ENCODE results near the gene DVL1. TPM values are rescaled to one million over a fixed set of nuclear protein-coding genes. Genes with fewer than 3 reads are reported as not detected.

Gene DVL1
- total and polyA plus RNA-seq, 9 donors, result 38.2 to 50.5 (median 45.8) TPM

- no peak overlapping the region for H3K27ac ChIP-seq (ENCODE audit: low read length)
- peaks cover 34% of the 10 kb centered on the region for H3K36me3 ChIP-seq (ENCODE audit: control insufficient read depth, insufficient read depth, low read length)
- no peak overlapping the region for H3K4me3 ChIP-seq (ENCODE audit: low read length)
- H3K4me1 ChIP-seq (ENCODE audit: control insufficient read depth, insufficient read depth, low read length), result peaks cover 16% of the 10 kb centered on the region
- WGBS (ENCODE audit: insufficient coverage), result 38% methylated on average over 11 of the region's 11 CpGs
- H3K27me3 ChIP-seq (ENCODE audit: control insufficient read depth, insufficient read depth, low read length), result no peaks in the 10 kb centered on the region
- DNase-seq, result no peak
- H3K9me3 ChIP-seq (replicated peaks; ENCODE audit: control insufficient read depth, low read depth, low read length), result no peaks in the 10 kb centered on the region
Observed at GRCh38 chr1:1334835-1335234, 14.4 kb downstream of the DVL1 start.

GRCh38 chr1:1333551-1334241 lies 15.5 kb downstream of the DVL1 start:
- Histone ChIP-seq H3K9me3 (replicated peaks; ENCODE audit: control insufficient read depth, low read depth, low read length) (no peaks in the 10 kb centered on the region), H3K27me3 (ENCODE audit: control insufficient read depth, insufficient read depth, low read length) (no peaks in the 10 kb centered on the region), H3K4me1 (ENCODE audit: control insufficient read depth, insufficient read depth, low read length) (peaks cover 16% of the 10 kb centered on the region), H3K36me3 (ENCODE audit: control insufficient read depth, insufficient read depth, low read length) (peaks cover 30% of the 10 kb centered on the region), H3K27ac (ENCODE audit: low read length) (no peak overlapping the region), H3K4me3 (ENCODE audit: low read length) (no peak overlapping the region)
- DNase-seq, result no peak
- WGBS (ENCODE audit: insufficient coverage), result 84% methylated on average over 36 of the region's 36 CpGs

GRCh38 chr1:1332774-1333480 lies 16.3 kb downstream of the DVL1 start:
- H3K36me3 ChIP-seq (ENCODE audit: control insufficient read depth, insufficient read depth, low read length), result peaks cover 31% of the 10 kb centered on the region
- H3K27ac ChIP-seq (ENCODE audit: low read length), result no peak overlapping the region
- peaks cover 16% of the 10 kb centered on the region for H3K4me1 ChIP-seq (ENCODE audit: control insufficient read depth, insufficient read depth, low read length)
- DNase-seq, result no peak
- no peaks in the 10 kb centered on the region for H3K9me3 ChIP-seq (replicated peaks; ENCODE audit: control insufficient read depth, low read depth, low read length)
- H3K4me3 ChIP-seq (ENCODE audit: low read length), result no peak overlapping the region
- H3K27me3 ChIP-seq (ENCODE audit: control insufficient read depth, insufficient read depth, low read length), result no peaks in the 10 kb centered on the region
- WGBS (ENCODE audit: insufficient coverage), result 80% methylated on average over 45 of the region's 48 CpGs

GRCh38 chr1:1332031-1332755 lies 17.0 kb downstream of the DVL1 start:
- DNase-seq, result no peak
- peaks cover 29% of the 10 kb centered on the region for H3K36me3 ChIP-seq (ENCODE audit: control insufficient read depth, insufficient read depth, low read length)
- no peak overlapping the region for H3K27ac ChIP-seq (ENCODE audit: low read length)
- 78% methylated on average over 54 of the region's 57 CpGs for WGBS (ENCODE audit: insufficient coverage)
- H3K4me1 ChIP-seq (ENCODE audit: control insufficient read depth, insufficient read depth, low read length), result peaks cover 16% of the 10 kb centered on the region
- no peaks in the 10 kb centered on the region for H3K9me3 ChIP-seq (replicated peaks; ENCODE audit: control insufficient read depth, low read depth, low read length)
- no peaks in the 10 kb centered on the region for H3K27me3 ChIP-seq (ENCODE audit: control insufficient read depth, insufficient read depth, low read length)
- no peak overlapping the region for H3K4me3 ChIP-seq (ENCODE audit: low read length)

- no peaks in the 10 kb centered on the region for H3K9me3 ChIP-seq (replicated peaks; ENCODE audit: control insufficient read depth, low read depth, low read length)
- H3K36me3 ChIP-seq (ENCODE audit: control insufficient read depth, insufficient read depth, low read length), result peaks cover 34% of the 10 kb centered on the region
- peak; percentile 44 for DNase-seq
- 75% methylated on average over 38 of the region's 41 CpGs for WGBS (ENCODE audit: insufficient coverage)
- no peaks in the 10 kb centered on the region for H3K27me3 ChIP-seq (ENCODE audit: control insufficient read depth, insufficient read depth, low read length)
- H3K27ac ChIP-seq (ENCODE audit: low read length), result peak within 1 kb of the TSS; percentile 35
- peaks cover 17% of the 10 kb centered on the region for H3K4me1 ChIP-seq (ENCODE audit: control insufficient read depth, insufficient read depth, low read length)
- no peak within 1 kb of the TSS for H3K4me3 ChIP-seq (ENCODE audit: low read length)
Observed at GRCh38 chr1:1331068-1331965, 17.9 kb downstream of the DVL1 start, which contains the start of gene TAS1R3. TAS1R3 (plus strand) TSS chr1:1331280; CDS start chr1:1331346, 66 bp downstream.

GRCh38 chr1:1330366-1331067 lies 18.7 kb downstream of the DVL1 start:
- Histone ChIP-seq H3K36me3 (ENCODE audit: control insufficient read depth, insufficient read depth, low read length) (peaks cover 33% of the 10 kb centered on the region), H3K27me3 (ENCODE audit: control insufficient read depth, insufficient read depth, low read length) (no peaks in the 10 kb centered on the region), H3K9me3 (replicated peaks; ENCODE audit: control insufficient read depth, low read depth, low read length) (no peaks in the 10 kb centered on the region), H3K4me3 (ENCODE audit: low read length) (no peak overlapping the region), H3K4me1 (ENCODE audit: control insufficient read depth, insufficient read depth, low read length) (peaks cover 25% of the 10 kb centered on the region), H3K27ac (ENCODE audit: low read length) (peak overlapping the region; percentile 35)
- no peak for DNase-seq
- 58% methylated on average over 12 of the region's 15 CpGs for WGBS (ENCODE audit: insufficient coverage)

GRCh38 chr1:1329304-1330210 lies 19.7 kb downstream of the DVL1 start:
- Histone ChIP-seq H3K27me3 (ENCODE audit: control insufficient read depth, insufficient read depth, low read length) (no peaks in the 10 kb centered on the region), H3K27ac (ENCODE audit: low read length) (no peak overlapping the region), H3K4me3 (ENCODE audit: low read length) (no peak overlapping the region), H3K4me1 (ENCODE audit: control insufficient read depth, insufficient read depth, low read length) (peaks cover 31% of the 10 kb centered on the region), H3K36me3 (ENCODE audit: control insufficient read depth, insufficient read depth, low read length) (peaks cover 29% of the 10 kb centered on the region), H3K9me3 (replicated peaks; ENCODE audit: control insufficient read depth, low read depth, low read length) (no peaks in the 10 kb centered on the region)
- 90% methylated on average over 58 of the region's 58 CpGs for WGBS (ENCODE audit: insufficient coverage)
- DNase-seq, result no peak

- Histone ChIP-seq H3K4me3 (ENCODE audit: low read length) (no peak overlapping the region), H3K9me3 (replicated peaks; ENCODE audit: control insufficient read depth, low read depth, low read length) (no peaks in the 10 kb centered on the region), H3K27ac (ENCODE audit: low read length) (no peak overlapping the region), H3K4me1 (ENCODE audit: control insufficient read depth, insufficient read depth, low read length) (peaks cover 35% of the 10 kb centered on the region), H3K36me3 (ENCODE audit: control insufficient read depth, insufficient read depth, low read length) (peaks cover 29% of the 10 kb centered on the region), H3K27me3 (ENCODE audit: control insufficient read depth, insufficient read depth, low read length) (no peaks in the 10 kb centered on the region)
- no peak for DNase-seq
- WGBS (ENCODE audit: insufficient coverage), result 79% methylated on average over 13 of the region's 15 CpGs
Observed at GRCh38 chr1:1328254-1328653, 21.0 kb downstream of the DVL1 start.
